Measurements from ENCODE around the gene LEPR. TPM values are rescaled to one million over a fixed set of nuclear protein-coding genes. Genes with fewer than 3 reads are reported as not detected.

The LEPR gene
- polyA plus RNA-seq, 2 of the 4 experiments (the other 2 are of a cell fraction): 3.1 to 6.5 TPM

DNA sequence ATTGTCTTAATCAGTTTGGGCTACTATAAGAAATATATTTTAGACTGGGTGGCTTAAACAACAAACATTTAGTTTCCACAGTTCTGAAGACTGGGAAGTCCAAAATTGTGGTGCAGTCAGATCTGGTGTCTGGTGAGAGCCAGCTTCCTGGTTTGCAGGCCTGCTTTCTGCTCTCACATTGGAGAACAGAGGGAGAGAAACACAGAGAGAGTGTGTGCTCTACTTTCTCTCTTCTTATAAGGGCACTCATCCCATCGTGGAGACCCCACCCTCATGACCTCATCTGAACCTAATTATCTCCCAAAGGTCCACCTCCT lies 4.1 kb downstream of the LEPR start:
- CTCF ChIA-PET: interaction anchor here (1.6 to 1.8 kb wide), 2 partner anchors 263 kb away, joined by 5 to 8 read pairs; no protein-coding TSS in a partner anchor
- Histone ChIP-seq H3K4me1 (peaks cover 55% of the 10 kb centered on the region), H3K4me3 (no peak overlapping the region), H3K9me3 (no peaks in the 10 kb centered on the region), H3K4me2 (peak overlapping the region; percentile 89), H3K27ac (peak overlapping the region; percentile 87 to 90)
- FAIRE-seq (no peak), ATAC-seq (no peak), DNase-seq (ENCODE audit: low read depth in 1 of 2, low spot score in 1 of 2) (no peak)
- WGBS (ENCODE audit: missing lambda C conversion rate): 9% methylated on average over 1 of the region's 1 CpG
- TF ChIP-seq RARB (CRISPR knock-in tag; IDR thresholded peaks at IDR 0.05) (no peak), CHD4 (IDR thresholded peaks at IDR 0.05; ENCODE audit: borderline replicate concordance) (no peak), TFCP2L1 (CRISPR knock-in tag; IDR thresholded peaks at IDR 0.05) (no peak), TP53 (CRISPR knock-in tag; IDR thresholded peaks at IDR 0.05) (no peak), NFE2L2 (conservative IDR thresholded peaks at IDR 0.05; ENCODE audit: low read length) (no peak), NPAS2 (CRISPR knock-in tag; IDR thresholded peaks at IDR 0.05; ENCODE audit: borderline replicate concordance) (no peak), POLR2AphosphoS2 (conservative IDR thresholded peaks at IDR 0.05; ENCODE audit: low read length) (no peak), ESRRA (IDR thresholded peaks at IDR 0.05; ENCODE audit: borderline replicate concordance, low read length) (no peak), FOSL2 (IDR thresholded peaks at IDR 0.05) (no peak), FOSL2 (CRISPR knock-in tag; IDR thresholded peaks at IDR 0.05) (no peak), JUNB (IDR thresholded peaks at IDR 0.05) (no peak), CHD2 (IDR thresholded peaks at IDR 0.05; ENCODE audit: low read length, partially characterized antibody) (no peak), HDAC2 (IDR thresholded peaks at IDR 0.05) (no peak), FOSB (CRISPR knock-in tag; IDR thresholded peaks at IDR 0.05) (no peak)
- TF ChIP-seq, protein P1, sequence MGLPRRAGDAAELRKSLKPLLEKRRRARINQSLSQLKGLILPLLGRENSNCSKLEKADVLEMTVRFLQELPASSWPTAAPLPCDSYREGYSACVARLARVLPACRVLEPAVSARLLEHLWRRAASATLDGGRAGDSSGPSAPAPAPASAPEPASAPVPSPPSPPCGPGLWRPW (IDR thresholded peaks at IDR 0.05): no peak
- TF ChIP-seq, protein P2, sequence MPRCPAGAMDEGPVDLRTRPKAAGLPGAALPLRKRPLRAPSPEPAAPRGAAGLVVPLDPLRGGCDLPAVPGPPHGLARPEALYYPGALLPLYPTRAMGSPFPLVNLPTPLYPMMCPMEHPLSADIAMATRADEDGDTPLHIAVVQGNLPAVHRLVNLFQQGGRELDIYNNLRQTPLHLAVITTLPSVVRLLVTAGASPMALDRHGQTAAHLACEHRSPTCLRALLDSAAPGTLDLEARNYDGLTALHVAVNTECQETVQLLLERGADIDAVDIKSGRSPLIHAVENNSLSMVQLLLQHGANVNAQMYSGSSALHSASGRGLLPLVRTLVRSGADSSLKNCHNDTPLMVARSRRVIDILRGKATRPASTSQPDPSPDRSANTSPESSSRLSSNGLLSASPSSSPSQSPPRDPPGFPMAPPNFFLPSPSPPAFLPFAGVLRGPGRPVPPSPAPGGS (IDR thresholded peaks at IDR 0.05): no peak
- TF ChIP-seq, protein P3, sequence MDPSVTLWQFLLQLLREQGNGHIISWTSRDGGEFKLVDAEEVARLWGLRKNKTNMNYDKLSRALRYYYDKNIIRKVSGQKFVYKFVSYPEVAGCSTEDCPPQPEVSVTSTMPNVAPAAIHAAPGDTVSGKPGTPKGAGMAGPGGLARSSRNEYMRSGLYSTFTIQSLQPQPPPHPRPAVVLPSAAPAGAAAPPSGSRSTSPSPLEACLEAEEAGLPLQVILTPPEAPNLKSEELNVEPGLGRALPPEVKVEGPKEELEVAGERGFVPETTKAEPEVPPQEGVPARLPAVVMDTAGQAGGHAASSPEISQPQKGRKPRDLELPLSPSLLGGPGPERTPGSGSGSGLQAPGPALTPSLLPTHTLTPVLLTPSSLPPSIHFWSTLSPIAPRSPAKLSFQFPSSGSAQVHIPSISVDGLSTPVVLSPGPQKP (IDR thresholded peaks at IDR 0.05; ENCODE audit: low read depth, low read length): no peak
- TF ChIP-seq, protein P4, sequence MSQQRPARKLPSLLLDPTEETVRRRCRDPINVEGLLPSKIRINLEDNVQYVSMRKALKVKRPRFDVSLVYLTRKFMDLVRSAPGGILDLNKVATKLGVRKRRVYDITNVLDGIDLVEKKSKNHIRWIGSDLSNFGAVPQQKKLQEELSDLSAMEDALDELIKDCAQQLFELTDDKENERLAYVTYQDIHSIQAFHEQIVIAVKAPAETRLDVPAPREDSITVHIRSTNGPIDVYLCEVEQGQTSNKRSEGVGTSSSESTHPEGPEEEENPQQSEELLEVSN (IDR thresholded peaks at IDR 0.05; ENCODE audit: borderline replicate concordance, low read depth): no peak
- POLR2A ChIA-PET: no interaction called here

DNA sequence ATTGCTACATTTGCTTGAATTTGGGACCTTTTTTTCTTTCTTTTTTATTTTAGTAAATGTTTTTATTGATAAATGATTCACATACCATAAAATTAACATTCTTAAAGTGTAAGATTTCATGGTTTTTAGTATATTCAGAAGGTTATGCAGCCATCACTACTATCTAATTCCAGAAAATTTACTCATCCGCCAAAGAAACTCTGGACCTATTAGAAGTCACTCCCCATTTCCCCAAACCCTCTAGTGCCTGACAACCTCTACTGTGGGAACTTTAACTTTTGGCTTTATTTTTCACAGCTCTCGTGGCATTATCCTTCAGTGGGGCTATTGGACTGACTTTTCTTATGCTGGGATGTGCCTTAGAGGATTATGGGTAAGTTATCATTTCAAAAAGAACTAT lies 4.5 kb downstream of the LEPR start:
- H3K9me3 ChIP-seq: no peaks in the 10 kb centered on the region
- no peak overlapping the region for H3K4me3 ChIP-seq
- ATAC-seq (no peak), FAIRE-seq (no peak), DNase-seq (ENCODE audit: low read depth in 1 of 2, low spot score in 1 of 2) (no peak)
- POLR2A ChIA-PET: no interaction called here
- peak overlapping the region; percentile 89 for H3K4me2 ChIP-seq
- WGBS (ENCODE audit: missing lambda C conversion rate): 89% methylated on average over 2 of the region's 2 CpGs
- CTCF ChIA-PET: interaction anchor here (1.8 kb wide), 1 partner anchor 263 kb away, joined by 5 read pairs; no protein-coding TSS in a partner anchor
- peak overlapping the region; percentile 87 to 90 for H3K27ac ChIP-seq
- H3K4me1 ChIP-seq: peaks cover 60% of the 10 kb centered on the region
- TF ChIP-seq, protein P2 (IDR thresholded peaks at IDR 0.05): no peak
- TF ChIP-seq, protein P1 (IDR thresholded peaks at IDR 0.05): no peak

DNA sequence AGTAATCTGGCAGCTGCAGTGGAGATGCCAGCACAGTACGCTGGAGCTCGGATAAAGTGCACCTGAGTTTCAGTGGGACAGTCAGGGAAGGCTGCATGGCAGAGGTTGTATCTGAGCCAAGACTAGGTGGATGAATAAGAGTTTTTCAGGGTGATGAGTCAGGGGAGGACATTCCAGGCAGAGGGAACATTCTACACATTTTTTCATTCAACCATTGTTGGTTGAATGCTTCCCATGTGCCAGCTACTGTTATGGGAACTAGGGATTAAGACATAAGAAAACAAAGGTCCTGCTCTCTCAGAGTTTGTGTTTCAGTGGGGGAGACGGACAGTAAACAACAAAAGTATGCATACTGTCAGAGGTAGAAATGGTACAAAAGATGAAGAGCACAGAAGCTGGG lies 5.2 kb downstream of the LEPR start:
- no peak overlapping the region for H3K4me3 ChIP-seq
- ATAC-seq (peak; percentile 70 to 77), DNase-seq (ENCODE audit: low read depth in 1 of 2, low spot score in 1 of 2) (peak; percentile 49 to 79), FAIRE-seq (no peak)
- 2% methylated on average over 3 of the region's 3 CpGs for WGBS (ENCODE audit: missing lambda C conversion rate)
- ChIA-PET CTCF (interaction anchor here (1.8 kb wide), 1 partner anchor 262 kb away, joined by 5 read pairs; no protein-coding TSS in a partner anchor), POLR2A (no interaction called here)
- no peaks in the 10 kb centered on the region for H3K9me3 ChIP-seq
- peaks cover 67% of the 10 kb centered on the region for H3K4me1 ChIP-seq
- TF ChIP-seq POLR2A (IDR thresholded peaks at IDR 0.05; ENCODE audit: low read length): no peak
- TF ChIP-seq, protein P5, sequence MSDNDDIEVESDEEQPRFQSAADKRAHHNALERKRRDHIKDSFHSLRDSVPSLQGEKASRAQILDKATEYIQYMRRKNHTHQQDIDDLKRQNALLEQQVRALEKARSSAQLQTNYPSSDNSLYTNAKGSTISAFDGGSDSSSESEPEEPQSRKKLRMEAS (IDR thresholded peaks at IDR 0.05): peak; percentile 87
- TF ChIP-seq, protein P6, sequence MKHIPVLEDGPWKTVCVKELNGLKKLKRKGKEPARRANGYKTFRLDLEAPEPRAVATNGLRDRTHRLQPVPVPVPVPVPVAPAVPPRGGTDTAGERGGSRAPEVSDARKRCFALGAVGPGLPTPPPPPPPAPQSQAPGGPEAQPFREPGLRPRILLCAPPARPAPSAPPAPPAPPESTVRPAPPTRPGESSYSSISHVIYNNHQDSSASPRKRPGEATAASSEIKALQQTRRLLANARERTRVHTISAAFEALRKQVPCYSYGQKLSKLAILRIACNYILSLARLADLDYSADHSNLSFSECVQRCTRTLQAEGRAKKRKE (CRISPR knock-in tag; IDR thresholded peaks at IDR 0.05; ENCODE audit: low read depth): 0 out of 2 replicates have a peak, but pooled peaks have one; percentile 33
- TF ChIP-seq CEBPB (IDR thresholded peaks at IDR 0.05): peak in 1 of 2 experiments; percentile 71; a peak in 2 of 4 replicates
- TF ChIP-seq ZFP36 (IDR thresholded peaks at IDR 0.05; ENCODE audit: borderline replicate concordance, partially characterized antibody): peak; percentile 97
- TF ChIP-seq EP300 (IDR thresholded peaks at IDR 0.05): peak in 1 of 2 experiments; percentile 30; a peak in 1 of 5 replicates
- no peak for TF ChIP-seq CBX2 (IDR thresholded peaks at IDR 0.05; ENCODE audit: borderline replicate concordance, low read depth)
- TF ChIP-seq JUNB (IDR thresholded peaks at IDR 0.05): peak; percentile 69
- TF ChIP-seq GATA3 (IDR thresholded peaks at IDR 0.05; ENCODE audit: borderline replicate concordance): peak; percentile 79; the same call in 1 of the 2 replicates
- no peak for TF ChIP-seq EHMT2 (IDR thresholded peaks at IDR 0.05; ENCODE audit: low read depth)
- peak; percentile 87 for TF ChIP-seq FOSL2 (IDR thresholded peaks at IDR 0.05)
- TF ChIP-seq FOSL2 (CRISPR knock-in tag; IDR thresholded peaks at IDR 0.05): peak; percentile 92
- peak; percentile 40 to 45; a peak in 2 of 5 replicates for TF ChIP-seq JUN (IDR thresholded peaks at IDR 0.05)
- TF ChIP-seq MAFK (IDR thresholded peaks at IDR 0.05; ENCODE audit: partially characterized antibody): peak; percentile 27
- H3K27ac ChIP-seq: peak overlapping the region; percentile 87 to 90
- H3K4me2 ChIP-seq: peak overlapping the region; percentile 89

All from A549 (cell line).